Activated CD4-positive, alpha-beta memory T cell treated with anti-CD3 and anti-CD28 coated beads, Interleukin-2, amount 10 ng/mL, durations not matched to agents 7 days and 5 days (primary cell): Measurements from ENCODE around the gene SNX25. TPM values are rescaled to one million over a fixed set of nuclear protein-coding genes. Genes with fewer than 3 reads are reported as not detected.
A peak's percentile ranks its signal among the peaks of the same experiment; 100 is the strongest.

Source experiments
- CTCF ChIA-PET: fragments of 350-600 bp; sonication (Branson Sonifier 250); formaldehyde crosslinking; loops from one replicate; lab custom pipeline; 2021; ENCODE audit warnings: antibody characterized with exemption, inconsistent platforms; lab: Charles Lee
- POLR2A ChIA-PET: fragments of 350-600 bp; sonication (Branson Sonifier 250); formaldehyde crosslinking; loops from one replicate; lab custom pipeline; 2021; ENCODE audit warnings: antibody characterized with exemption; lab: Charles Lee
- DNase-seq: peaks from one replicate; pipeline ENCODE4 v3.0.0-alpha.2; 2020
- H3K27ac Mint-ChIP-seq: one replicate; pipeline ENCODE4 v1.8.0; 2021; ENCODE audit warnings: mild to moderate bottlenecking, mixed read lengths
- H3K27me3 Mint-ChIP-seq: one replicate; pipeline ENCODE4 v1.8.0; 2021; ENCODE audit warnings: mixed read lengths
- H3K36me3 Mint-ChIP-seq: one replicate; pipeline ENCODE4 v1.8.0; 2021; ENCODE audit warnings: low read depth, mixed read lengths
- H3K4me1 Mint-ChIP-seq: one replicate; pipeline ENCODE4 v1.8.0; 2021; ENCODE audit warnings: mixed read lengths
- H3K4me3 Mint-ChIP-seq: one replicate; pipeline ENCODE4 v1.8.0; 2021; ENCODE audit warnings: mild to moderate bottlenecking, mixed read lengths
- H3K9me3 Mint-ChIP-seq: one replicate; pipeline ENCODE4 v1.8.0; 2021; ENCODE audit warnings: mixed read lengths
- total RNA-seq, 2 experiments: library from RNA; stranded (reverse); gene quantifications; one replicate each; pipeline ENCODE4 v1.2.3, GENCODE V29; 2021

Gene SNX25
- total RNA-seq, 2 experiments from 2014 or later, result 18.0 to 18.5 TPM

GRCh38 chr4:185394568-185395237, 185.3 kb downstream of the SNX25 start:
- H3K9me3 Mint-ChIP-seq, result no peaks in the 10 kb centered on the region
- peaks cover 47% of the 10 kb centered on the region for H3K4me1 Mint-ChIP-seq
- H3K27ac Mint-ChIP-seq, result peak overlapping the region; percentile 92
- POLR2A ChIA-PET, result interaction anchor here (1.0 to 4.3 kb wide), 10 partner anchors 8 to 746 kb away, joined by 3 to 47 read pairs (median 5); partner anchors contain the start of genes CENPU, CFAP97, SNX25 and UFSP2
- H3K4me3 Mint-ChIP-seq, result peak overlapping the region; percentile 84
- DNase-seq, result no peak
- no peaks in the 10 kb centered on the region for H3K27me3 Mint-ChIP-seq
- CTCF ChIA-PET, result interaction anchor here (1.2 to 1.7 kb wide), 3 partner anchors 10 to 31 kb away, joined by 3 to 4 read pairs (median 4); partner anchors contain the start of gene UFSP2
- H3K36me3 Mint-ChIP-seq, result peaks cover 35% of the 10 kb centered on the region

- Mint-ChIP-seq H3K36me3 (peaks cover 42% of the 10 kb centered on the region), H3K4me1 (peaks cover 52% of the 10 kb centered on the region), H3K9me3 (no peaks in the 10 kb centered on the region), H3K4me3 (peak within 1 kb of the TSS; percentile 84), H3K27ac (peak within 1 kb of the TSS; percentile 92), H3K27me3 (no peaks in the 10 kb centered on the region)
- ChIA-PET CTCF (interaction anchor here (1.2 to 1.9 kb wide), 5 partner anchors 11 to 203 kb away, joined by 3 to 4 read pairs (median 4); partner anchors contain the start of genes SNX25 and UFSP2), POLR2A (interaction anchor here (1.0 to 4.3 kb wide), 15 partner anchors 9 to 747 kb away, joined by 3 to 47 read pairs (median 5); partner anchors contain the start of genes CENPU, CFAP97, SLC25A4 and SNX25)
- DNase-seq, result no peak
Observed at GRCh38 chr4:185395238-185395955, 186.0 kb downstream of the SNX25 start, which contains the start of gene LRP2BP. Gene LRP2BP (minus strand): TSS chr4:185395924. CDS start chr4:185378186, 17,738 bp downstream.

DNA sequence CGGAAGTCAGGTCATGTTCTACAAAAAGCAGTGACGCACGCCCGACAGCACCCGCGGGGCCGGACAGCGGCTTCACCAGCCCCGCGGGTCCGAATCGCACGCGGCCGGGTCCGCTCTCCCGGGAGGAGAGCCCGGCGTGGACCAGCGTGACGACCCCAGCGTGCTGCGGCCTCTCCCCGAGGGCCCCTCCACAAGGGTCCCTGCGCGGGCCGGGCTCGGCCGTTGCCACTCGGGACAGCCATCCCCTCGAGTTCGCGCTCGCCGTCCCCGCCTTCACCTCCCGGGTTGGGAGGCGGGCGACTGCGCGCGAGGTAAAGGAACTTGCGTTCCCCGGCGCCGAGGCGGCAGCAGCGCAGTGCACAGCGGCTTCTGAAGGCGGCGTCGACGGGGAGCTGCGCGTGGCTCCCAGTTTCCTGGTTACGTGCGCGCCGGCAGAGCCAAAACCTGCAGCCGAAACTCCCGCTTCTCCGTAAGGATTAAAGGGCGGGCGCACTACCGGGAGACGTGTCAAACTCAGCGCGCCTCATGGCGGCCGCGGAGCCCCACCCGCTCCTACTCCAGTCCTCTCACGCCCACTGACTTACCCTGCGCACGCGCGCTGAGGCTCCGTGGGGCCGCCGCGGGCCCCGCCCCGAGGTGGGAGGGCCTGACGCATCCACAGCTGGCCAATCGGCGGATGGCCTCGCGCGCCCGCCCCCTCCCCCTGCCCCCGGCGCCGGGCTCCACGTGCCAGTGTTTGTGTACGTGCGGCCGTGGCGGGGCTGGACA, 186.7 kb downstream of the SNX25 start:
- H3K36me3 Mint-ChIP-seq, result peaks cover 44% of the 10 kb centered on the region
- DNase-seq, result peak; percentile 97
- CTCF ChIA-PET, result interaction anchor here (0.7 to 1.9 kb wide), 5 partner anchors 9 to 212 kb away, joined by 3 to 4 read pairs (median 4); partner anchors contain the start of genes SNX25 and UFSP2
- POLR2A ChIA-PET, result interaction anchor here (0.6 to 4.3 kb wide), 17 partner anchors 8 to 747 kb away, joined by 3 to 47 read pairs (median 4); partner anchors contain the start of genes SLC25A4, SNX25 and UFSP2
- H3K27ac Mint-ChIP-seq, result peak overlapping the region; percentile 92
- H3K4me3 Mint-ChIP-seq, result peak overlapping the region; percentile 84
- no peaks in the 10 kb centered on the region for H3K9me3 Mint-ChIP-seq
- peaks cover 52% of the 10 kb centered on the region for H3K4me1 Mint-ChIP-seq
- no peaks in the 10 kb centered on the region for H3K27me3 Mint-ChIP-seq

DNA sequence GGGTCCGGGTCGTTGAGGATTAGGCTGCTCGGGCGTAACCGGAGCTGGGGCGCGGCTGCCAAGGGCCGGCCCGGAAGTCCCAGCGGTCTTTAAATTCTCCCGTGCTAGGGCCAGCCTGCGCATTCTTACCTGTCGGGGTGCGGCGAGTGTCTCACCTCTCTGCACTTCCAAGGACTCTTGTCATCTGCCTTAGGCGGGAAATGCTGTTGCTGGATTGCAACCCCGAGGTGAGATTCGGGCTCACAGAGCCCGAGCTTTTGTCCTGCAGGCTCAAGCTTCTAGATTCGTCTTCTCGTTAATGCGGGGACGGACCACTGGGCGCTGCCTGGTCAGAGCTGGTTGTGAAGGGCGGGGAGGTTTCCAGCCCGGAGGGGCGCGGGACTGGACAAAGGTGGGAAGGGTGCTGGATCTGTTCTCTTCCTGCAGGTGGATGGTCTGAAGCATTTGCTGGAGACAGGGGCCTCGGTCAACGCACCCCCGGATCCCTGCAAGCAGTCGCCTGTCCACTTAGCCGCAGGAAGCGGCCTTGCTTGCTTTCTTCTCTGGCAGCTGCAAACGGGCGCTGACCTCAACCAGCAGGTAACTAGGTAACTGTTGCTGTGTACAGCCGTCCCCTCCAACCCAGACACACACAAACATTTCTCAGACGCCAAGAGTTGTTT, 187.5 kb downstream of the SNX25 start, which contains the start of gene ANKRD37:
TSS of gene ANKRD37 (plus strand) at position 118 of the 662 bp plus-strand sequence. CDS start at position 201, 83 bp downstream.
- peak within 1 kb of the TSS; percentile 92 for H3K27ac Mint-ChIP-seq
- peak within 1 kb of the TSS; percentile 84 for H3K4me3 Mint-ChIP-seq
- peaks cover 50% of the 10 kb centered on the region for H3K36me3 Mint-ChIP-seq
- no peaks in the 10 kb centered on the region for H3K9me3 Mint-ChIP-seq
- POLR2A ChIA-PET, result interaction anchor here (0.6 to 4.3 kb wide), 11 partner anchors 8 to 254 kb away, joined by 3 to 47 read pairs (median 4); partner anchors contain the start of genes SLC25A4, SNX25 and UFSP2
- H3K4me1 Mint-ChIP-seq, result peaks cover 52% of the 10 kb centered on the region
- H3K27me3 Mint-ChIP-seq, result no peaks in the 10 kb centered on the region
- CTCF ChIA-PET, result interaction anchor here (0.7 to 1.9 kb wide), 4 partner anchors 9 to 213 kb away, joined by 3 to 4 read pairs (median 4); partner anchors contain the start of gene SNX25
- no peak for DNase-seq

GRCh38 chr4:185398618-185399017, 189.2 kb downstream of the SNX25 start:
- no peaks in the 10 kb centered on the region for H3K9me3 Mint-ChIP-seq
- ChIA-PET POLR2A (interaction anchor here (0.6 kb wide), 1 partner anchor 547 kb away, joined by 4 read pairs; no protein-coding TSS in a partner anchor), CTCF (no interaction called here)
- H3K4me1 Mint-ChIP-seq, result peaks cover 48% of the 10 kb centered on the region
- peak overlapping the region; percentile 17 for H3K4me3 Mint-ChIP-seq
- no peak overlapping the region for H3K27ac Mint-ChIP-seq
- peaks cover 61% of the 10 kb centered on the region for H3K36me3 Mint-ChIP-seq
- H3K27me3 Mint-ChIP-seq, result no peaks in the 10 kb centered on the region
- DNase-seq, result no peak

DNA sequence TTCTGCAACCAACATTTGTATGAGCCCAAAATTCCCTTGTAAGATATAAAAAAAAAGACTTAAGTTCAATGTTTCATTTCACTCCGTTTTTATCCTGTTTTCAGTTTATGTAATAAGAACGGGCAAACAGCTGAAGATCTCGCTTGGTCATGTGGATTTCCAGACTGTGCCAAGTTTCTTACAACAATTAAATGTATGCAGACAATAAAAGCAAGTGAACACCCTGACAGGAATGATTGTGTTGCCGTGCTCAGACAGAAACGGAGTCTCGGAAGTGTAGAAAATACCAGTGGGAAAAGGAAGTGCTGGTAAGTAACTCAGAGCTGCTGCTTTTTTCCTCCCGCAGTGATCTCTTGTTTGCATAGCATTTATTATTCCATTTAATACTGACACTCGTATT, 190.1 kb downstream of the SNX25 start:
- Mint-ChIP-seq H3K27me3 (no peaks in the 10 kb centered on the region), H3K4me1 (peaks cover 41% of the 10 kb centered on the region), H3K27ac (no peak overlapping the region), H3K9me3 (no peaks in the 10 kb centered on the region), H3K4me3 (no peak overlapping the region), H3K36me3 (peaks cover 59% of the 10 kb centered on the region)
- DNase-seq, result no peak
- ChIA-PET POLR2A (no interaction called here), CTCF (no interaction called here)

DNA sequence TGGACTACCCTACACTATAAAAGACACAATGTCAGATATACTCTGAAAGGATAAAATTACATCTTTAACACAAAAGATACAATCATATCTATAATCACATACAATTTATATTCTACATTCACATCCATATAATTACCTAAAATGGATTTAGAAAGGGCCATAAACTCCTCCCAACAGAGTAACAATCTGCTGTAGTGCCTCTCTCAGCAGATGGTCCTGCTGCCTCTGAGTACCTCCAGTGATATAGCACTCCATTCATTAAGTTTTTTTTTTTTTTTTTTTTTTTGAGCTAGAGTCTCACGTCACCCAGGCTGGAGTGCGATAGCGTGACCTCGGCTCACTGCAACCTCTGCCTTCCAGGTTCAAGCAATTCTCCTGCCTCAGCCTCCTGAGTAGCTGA, 194.6 kb downstream of the SNX25 start:
- Mint-ChIP-seq H3K4me1 (peaks cover 18% of the 10 kb centered on the region), H3K36me3 (peaks cover 54% of the 10 kb centered on the region), H3K27ac (no peak overlapping the region), H3K27me3 (no peaks in the 10 kb centered on the region), H3K9me3 (no peaks in the 10 kb centered on the region), H3K4me3 (no peak overlapping the region)
- CTCF ChIA-PET, result interaction anchor here (1.9 kb wide), 1 partner anchor 21 kb away, joined by 5 read pairs; the partner anchor contains the start of gene UFSP2
- POLR2A ChIA-PET, result interaction anchor here (1.1 to 1.3 kb wide), 2 partner anchors 7 to 8 kb away, joined by 3 read pairs; partner anchors contain the start of genes ANKRD37 and LRP2BP
- no peak for DNase-seq

DNA sequence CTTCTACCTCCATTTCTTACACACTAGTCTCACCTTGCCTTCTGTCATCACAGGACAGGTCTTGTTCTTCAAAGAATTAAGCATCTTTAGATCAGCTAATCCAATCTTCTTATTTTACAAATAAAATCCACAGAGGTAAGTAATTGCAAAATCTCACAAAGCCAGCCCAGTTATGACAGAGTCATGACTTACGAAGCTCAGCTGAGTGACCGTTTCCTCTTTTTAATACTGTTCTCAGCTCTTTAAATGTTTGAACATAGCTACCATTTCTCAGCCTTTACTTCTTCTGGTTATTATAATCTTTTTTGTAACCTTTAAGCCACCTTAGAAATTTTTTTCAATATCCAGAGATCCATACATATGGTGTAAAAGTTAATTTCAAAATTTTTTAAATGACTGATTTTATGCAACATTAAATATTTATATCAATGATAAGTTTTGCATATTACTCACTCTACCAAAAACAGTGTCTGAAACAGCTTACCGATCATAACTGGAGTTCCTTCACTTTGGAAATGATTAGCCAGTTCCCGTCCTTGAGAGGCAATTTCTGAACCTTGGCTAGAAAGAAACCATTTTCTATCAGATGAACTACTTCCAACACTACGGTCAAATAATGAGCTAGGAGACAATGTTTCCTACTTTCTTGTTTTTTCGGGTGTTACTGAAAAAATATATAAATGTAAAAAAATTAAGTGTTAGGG, 196.1 kb downstream of the SNX25 start:
- POLR2A ChIA-PET, result interaction anchor here (1.1 to 1.5 kb wide), 3 partner anchors 9 to 21 kb away, joined by 3 to 4 read pairs (median 3); partner anchors contain the start of genes ANKRD37, LRP2BP and UFSP2
- no peak for DNase-seq
- CTCF ChIA-PET, result interaction anchor here (0.5 to 1.9 kb wide), 3 partner anchors 9 to 48 kb away, joined by 4 to 5 read pairs (median 4); partner anchors contain the start of gene UFSP2
- Mint-ChIP-seq H3K27me3 (no peaks in the 10 kb centered on the region), H3K4me1 (peaks cover 7% of the 10 kb centered on the region), H3K36me3 (peaks cover 48% of the 10 kb centered on the region), H3K4me3 (no peak overlapping the region), H3K27ac (no peak overlapping the region), H3K9me3 (no peaks in the 10 kb centered on the region)

- H3K36me3 Mint-ChIP-seq, result peaks cover 29% of the 10 kb centered on the region
- no peaks in the 10 kb centered on the region for H3K9me3 Mint-ChIP-seq
- no peak overlapping the region for H3K4me3 Mint-ChIP-seq
- no peaks in the 10 kb centered on the region for H3K27me3 Mint-ChIP-seq
- no peak for DNase-seq
- peaks cover 7% of the 10 kb centered on the region for H3K4me1 Mint-ChIP-seq
- ChIA-PET POLR2A (no interaction called here), CTCF (interaction anchor here (1.3 kb wide), 1 partner anchor 13 kb away, joined by 3 read pairs; no protein-coding TSS in a partner anchor)
- no peak overlapping the region for H3K27ac Mint-ChIP-seq
Observed at GRCh38 chr4:185408432-185408831, 199.0 kb downstream of the SNX25 start.

DNA sequence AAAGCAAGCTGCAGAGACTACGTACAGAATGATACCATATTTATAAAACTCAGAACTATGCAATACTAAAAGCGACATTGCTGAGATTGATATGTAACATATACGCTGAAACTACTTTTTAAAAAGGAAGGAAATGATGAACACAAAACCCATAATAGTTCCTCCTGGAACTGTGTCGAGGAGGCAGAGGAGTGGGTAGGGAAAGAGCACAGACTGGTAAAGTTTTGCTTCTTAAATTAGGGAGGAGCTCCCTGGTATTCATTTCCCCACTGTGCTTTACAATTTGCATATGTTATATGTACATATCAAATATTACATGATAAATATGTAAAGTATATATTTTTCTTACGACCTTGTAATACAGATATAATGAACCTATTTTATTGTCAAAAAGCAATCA, 202.5 kb downstream of the SNX25 start:
- H3K9me3 Mint-ChIP-seq, result no peaks in the 10 kb centered on the region
- ChIA-PET CTCF (no interaction called here), POLR2A (interaction anchor here (1.2 to 1.4 kb wide), 2 partner anchors 9 to 14 kb away, joined by 4 to 5 read pairs; partner anchors contain the start of gene UFSP2)
- no peaks in the 10 kb centered on the region for H3K27me3 Mint-ChIP-seq
- no peak overlapping the region for H3K4me3 Mint-ChIP-seq
- peaks cover 32% of the 10 kb centered on the region for H3K36me3 Mint-ChIP-seq
- DNase-seq, result no peak
- no peak overlapping the region for H3K27ac Mint-ChIP-seq
- H3K4me1 Mint-ChIP-seq, result no peaks in the 10 kb centered on the region

DNA sequence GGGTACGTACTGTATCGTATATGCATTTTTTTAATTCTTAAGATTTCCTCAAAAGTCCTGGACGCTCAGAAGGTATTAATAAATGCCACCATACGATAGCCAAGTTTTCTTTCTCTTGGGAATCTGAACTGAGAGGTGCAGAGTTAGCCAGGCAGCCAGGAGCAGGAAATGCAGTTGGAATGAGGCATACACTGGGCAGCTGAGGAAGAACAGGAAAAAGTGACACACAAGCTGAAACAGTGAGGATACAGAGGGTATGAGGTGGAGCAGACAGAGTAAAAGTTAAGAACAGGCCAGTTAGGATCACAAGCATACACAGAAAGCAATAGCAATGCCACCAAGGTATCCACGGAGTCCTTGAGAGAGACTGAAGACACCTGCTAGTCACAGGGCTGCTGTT, 203.0 kb downstream of the SNX25 start:
- POLR2A ChIA-PET, result interaction anchor here (1.2 to 1.4 kb wide), 2 partner anchors 9 to 13 kb away, joined by 4 to 5 read pairs; partner anchors contain the start of gene UFSP2
- Mint-ChIP-seq H3K4me1 (no peaks in the 10 kb centered on the region), H3K27me3 (no peaks in the 10 kb centered on the region), H3K9me3 (no peaks in the 10 kb centered on the region), H3K4me3 (no peak overlapping the region), H3K36me3 (peaks cover 34% of the 10 kb centered on the region), H3K27ac (no peak overlapping the region)
- no peak for DNase-seq
- CTCF ChIA-PET, result no interaction called here
